PFSK-1 (cell line): ENCODE results near the gene G0S2.

ENCODE experiments used
- FOXP2 ChIP-seq: optimal IDR thresholded peaks from 2 replicates; pipeline ENCODE3; 2011; ENCODE audit warnings: borderline replicate concordance, control low read depth, inconsistent platforms; ENCODE audit not compliant: insufficient read depth; ENCODE audit errors: extremely low read length, extremely low read depth
- POLR2AphosphoS5 ChIP-seq: IDR thresholded peaks from 2 replicates; pipeline ENCODE4 v1.6.1; 2012; ENCODE audit warnings: low read depth, mild to moderate bottlenecking, control low read depth, low read length, moderate library complexity
- REST ChIP-seq, 2 experiments: IDR thresholded peaks; 2 replicates each; pipeline versions ENCODE4 v1.6.1 to v1.8.0; 2011 to 2012; ENCODE audit warnings: low read depth in 2 of 2, low read length in 2 of 2, control low read depth in 1 of 2, inconsistent platforms in 1 of 2, mild to moderate bottlenecking in 1 of 2, moderate library complexity in 1 of 2; ENCODE audit not compliant: insufficient read depth in 1 of 2
- SIN3A ChIP-seq: IDR thresholded peaks from 2 replicates; pipeline ENCODE4 v1.6.1; 2012; ENCODE audit warnings: mild to moderate bottlenecking, low read length, moderate library complexity, borderline replicate concordance; ENCODE audit not compliant: insufficient read depth
- TAF1 ChIP-seq: IDR thresholded peaks from 2 replicates; pipeline ENCODE4 v1.6.1; 2012; ENCODE audit warnings: low read length, control low read depth, borderline replicate concordance; ENCODE audit not compliant: insufficient read depth

The G0S2 gene

GRCh38 chr1:209688746-209689234, 13.6 kb downstream of the G0S2 start:
- TF ChIP-seq SIN3A (no peak), POLR2AphosphoS5 (no peak), REST (IDR thresholded peaks at IDR 0.05; ENCODE audit: insufficient read depth in 1 of 2, low read depth in 2 of 2, low read length in 2 of 2) (no peak), TAF1 (no peak), FOXP2 (no peak)

GRCh38 chr1:209689477-209689876, 14.3 kb downstream of the G0S2 start:
- TF ChIP-seq FOXP2 (no peak), SIN3A (no peak), TAF1 (no peak), REST (IDR thresholded peaks at IDR 0.05; ENCODE audit: insufficient read depth in 1 of 2, low read depth in 2 of 2, low read length in 2 of 2) (no peak)

- TF ChIP-seq SIN3A (no peak), POLR2AphosphoS5 (no peak), TAF1 (no peak), REST (IDR thresholded peaks at IDR 0.05; ENCODE audit: insufficient read depth in 1 of 2, low read depth in 2 of 2, low read length in 2 of 2) (no peak), FOXP2 (no peak)
Observed at GRCh38 chr1:209691237-209691636, 16.0 kb downstream of the G0S2 start.

- no peak for TF ChIP-seq REST (IDR thresholded peaks at IDR 0.05; ENCODE audit: insufficient read depth in 1 of 2, low read depth in 2 of 2, low read length in 2 of 2)
- TF ChIP-seq FOXP2: no peak
Observed at GRCh38 chr1:209692296-209692695, 17.1 kb downstream of the G0S2 start.
